HEK293 (cell line): ENCODE data around the gene DUS1L.

Experiments
- ATF2 ChIP-seq: fragments of 450-650 bp; formaldehyde crosslinking; IDR thresholded peaks from 2 replicates; pipeline ENCODE4 v1.5.1; 2016; ENCODE audit warnings: missing biosample characterization, missing genetic modification characterization, low read depth
- EGR2 ChIP-seq: fragments of 450-650 bp; formaldehyde crosslinking; IDR thresholded peaks from 2 replicates; pipeline ENCODE4 v1.5.1; 2016; ENCODE audit warnings: low read depth, missing biosample characterization, missing genetic modification characterization
- GLIS2 ChIP-seq: fragments of 450-650 bp; formaldehyde crosslinking; IDR thresholded peaks from 2 replicates; pipeline ENCODE4 v1.5.1; 2016; ENCODE audit warnings: missing biosample characterization, missing genetic modification characterization
- KLF17 ChIP-seq: fragments of 450-650 bp; formaldehyde crosslinking; IDR thresholded peaks from 2 replicates; pipeline ENCODE4 v1.5.1; 2016; ENCODE audit warnings: missing biosample characterization, missing genetic modification characterization
- KLF9 ChIP-seq: fragments of 450-650 bp; formaldehyde crosslinking; IDR thresholded peaks from 2 replicates; pipeline ENCODE4 v1.5.1; 2016; ENCODE audit warnings: missing biosample characterization, missing genetic modification characterization, low read depth
- PATZ1 ChIP-seq: fragments of 450-650 bp; formaldehyde crosslinking; IDR thresholded peaks from 2 replicates; pipeline ENCODE4 v1.5.1; 2016; ENCODE audit warnings: missing biosample characterization, missing genetic modification characterization
- PBX3 ChIP-seq: sonication (generic); formaldehyde crosslinking; IDR thresholded peaks from 2 replicates; pipeline ENCODE4 v1.8.1; 2022; ENCODE audit warnings: mild to moderate bottlenecking, moderate library complexity, missing genetic modification reagents
- SP3 ChIP-seq: fragments of 450-650 bp; formaldehyde crosslinking; IDR thresholded peaks from 2 replicates; pipeline ENCODE4 v1.5.1; 2016; ENCODE audit warnings: missing biosample characterization, missing genetic modification characterization
- SP7 ChIP-seq: fragments of 450-650 bp; formaldehyde crosslinking; IDR thresholded peaks from 2 replicates; pipeline ENCODE4 v1.5.1; 2016; ENCODE audit warnings: missing biosample characterization, missing genetic modification characterization
- ZBTB1 ChIP-seq: fragments of 450-650 bp; formaldehyde crosslinking; IDR thresholded peaks from 2 replicates; pipeline ENCODE4 v1.5.1; 2016; ENCODE audit warnings: missing biosample characterization, missing genetic modification characterization
- ZBTB10 ChIP-seq: fragments of 450-650 bp; formaldehyde crosslinking; IDR thresholded peaks from 2 replicates; pipeline ENCODE4 v1.5.1; 2016; ENCODE audit warnings: missing biosample characterization, missing genetic modification characterization
- ZBTB11 ChIP-seq: fragments of 450-650 bp; formaldehyde crosslinking; conservative IDR thresholded peaks from 2 replicates; pipeline ENCODE4 v1.5.1; 2016; ENCODE audit warnings: low read depth, missing biosample characterization, missing genetic modification characterization
- ZBTB8A ChIP-seq: fragments of 450-650 bp; formaldehyde crosslinking; IDR thresholded peaks from 2 replicates; pipeline ENCODE4 v1.5.1; 2016; ENCODE audit warnings: missing biosample characterization, missing genetic modification characterization
- ZEB2 ChIP-seq: fragments of 450-650 bp; formaldehyde crosslinking; IDR thresholded peaks from 2 replicates; pipeline ENCODE4 v1.5.1; 2016; ENCODE audit warnings: missing biosample characterization, missing genetic modification characterization
- ZFHX2 ChIP-seq: fragments of 450-650 bp; formaldehyde crosslinking; conservative IDR thresholded peaks from 2 replicates; pipeline ENCODE4 v1.5.1; 2016; ENCODE audit warnings: missing biosample characterization, missing genetic modification characterization
- ZIC2 ChIP-seq: fragments of 450-650 bp; formaldehyde crosslinking; IDR thresholded peaks from 2 replicates; pipeline ENCODE4 v1.5.1; 2016; ENCODE audit warnings: missing biosample characterization, missing genetic modification characterization
- ZNF37A ChIP-seq: fragments of 450-650 bp; IDR thresholded peaks from 2 replicates; pipeline ENCODE4 v1.5.1; 2018; ENCODE audit warnings: missing biosample characterization, missing genetic modification characterization
- ZNF398 ChIP-seq: fragments of 450-650 bp; formaldehyde crosslinking; IDR thresholded peaks from 2 replicates; pipeline ENCODE4 v1.5.1; 2017; ENCODE audit warnings: missing biosample characterization, missing genetic modification characterization
- ZNF404 ChIP-seq: fragments of 450-650 bp; formaldehyde crosslinking; IDR thresholded peaks from 2 replicates; pipeline ENCODE4 v1.5.1; 2017; ENCODE audit warnings: missing biosample characterization, missing genetic modification characterization
- ZNF600 ChIP-seq: fragments of 450-650 bp; formaldehyde crosslinking; IDR thresholded peaks from 2 replicates; pipeline ENCODE4 v1.5.1; 2016; ENCODE audit warnings: missing biosample characterization, missing genetic modification characterization
- ZNF692 ChIP-seq: fragments of 450-650 bp; formaldehyde crosslinking; IDR thresholded peaks from 2 replicates; pipeline ENCODE4 v1.5.1; 2016; ENCODE audit warnings: missing biosample characterization, missing genetic modification characterization
- ZNF837 ChIP-seq: fragments of 450-650 bp; formaldehyde crosslinking; IDR thresholded peaks from 2 replicates; pipeline ENCODE4 v1.5.1; 2016; ENCODE audit warnings: missing biosample characterization, missing genetic modification characterization

The DUS1L gene

GRCh38 chr17:82098939-82099763, 33.5 kb upstream of the DUS1L start (continued):
- TF ChIP-seq ZBTB11 (tag by site-specific recombination) (peak; percentile 18; the same call in 1 of the 2 replicates), ZBTB10 (peak; percentile 70), PATZ1 (tag by site-specific recombination) (peak; percentile 65; the same call in 1 of the 2 replicates), PBX3 (CRISPR knock-in tag) (peak; percentile 22; the same call in 1 of the 2 replicates), ZBTB1 (peak; percentile 68; the same call in 1 of the 2 replicates), ZBTB8A (tag by site-specific recombination) (peak; percentile 61; the same call in 1 of the 2 replicates), ZNF404 (tag by site-specific recombination) (no peak), ATF2 (tag by site-specific recombination) (no peak), GLIS2 (tag by site-specific recombination) (peak; percentile 15; the same call in 1 of the 2 replicates), ZIC2 (tag by site-specific recombination) (peak; percentile 87; the same call in 1 of the 2 replicates), SP7 (tag by site-specific recombination) (peak; percentile 39; the same call in 1 of the 2 replicates), ZNF398 (tag by site-specific recombination) (peak; percentile 16; the same call in 1 of the 2 replicates), ZNF37A (tag by site-specific recombination) (no peak), KLF9 (tag by site-specific recombination) (peak; percentile 73), ZFHX2 (tag by site-specific recombination) (peak; percentile 76), SP3 (tag by site-specific recombination) (peak; percentile 60), KLF17 (tag by site-specific recombination) (peak; percentile 77), EGR2 (tag by site-specific recombination) (peak; percentile 59), ZNF600 (tag by site-specific recombination) (no peak), ZNF692 (peak; percentile 15; the same call in 1 of the 2 replicates), ZEB2 (tag by site-specific recombination) (peak; percentile 36; the same call in 1 of the 2 replicates), ZNF837 (tag by site-specific recombination) (0 out of 2 replicates have a peak, but pooled peaks have one; percentile 61)
